Hepatocyte (in vitro differentiated cells): ENCODE measurements around the gene SPNS2. TPM values are rescaled to one million over a fixed set of nuclear protein-coding genes. Genes with fewer than 3 reads are reported as not detected.
A peak's percentile ranks its signal among the peaks of the same experiment; 100 is the strongest.

Source experiments
- DNase-seq: peaks from one replicate; pipeline ENCODE4 v3.0.0-alpha.2; 2016; ENCODE audit warnings: low spot score
- H2AFZ ChIP-seq: fragments of 200-600 bp; sonication (generic); 2 replicates; pipeline ENCODE4 v1.6.0; 2016; ENCODE audit warnings: antibody characterized with exemption, mild to moderate bottlenecking
- H3K27ac ChIP-seq: fragments of 200-600 bp; sonication (generic); 2 replicates; pipeline ENCODE4 v1.5.1; 2016; ENCODE audit warnings: mild to moderate bottlenecking
- H3K27me3 ChIP-seq: fragments of 200-600 bp; sonication (generic); 2 replicates; pipeline ENCODE4 v1.6.1; 2016
- H3K36me3 ChIP-seq: fragments of 200-600 bp; sonication (generic); replicated peaks from 2 replicates; pipeline ENCODE4 v1.5.1; 2016; ENCODE audit warnings: low read depth; ENCODE audit not compliant: insufficient read depth
- H3K4me1 ChIP-seq: fragments of 200-600 bp; sonication (generic); 2 replicates; pipeline ENCODE4 v1.5.1; 2016; ENCODE audit warnings: mild to moderate bottlenecking, moderate library complexity; ENCODE audit not compliant: insufficient read depth
- H3K4me2 ChIP-seq: fragments of 200-600 bp; sonication (generic); 2 replicates; pipeline ENCODE4 v1.6.0; 2016
- H3K4me3 ChIP-seq: fragments of 200-600 bp; sonication (generic); 2 replicates; pipeline ENCODE4 v1.5.1; 2016; ENCODE audit warnings: mild to moderate bottlenecking
- H3K79me2 ChIP-seq: fragments of 200-600 bp; sonication (generic); 2 replicates; pipeline ENCODE4 v1.6.0; 2017; ENCODE audit warnings: mild to moderate bottlenecking
- H3K9me2 ChIP-seq: fragments of 200-600 bp; sonication (generic); replicated peaks from 2 replicates; pipeline ENCODE4 v1.6.0; 2017; ENCODE audit warnings: mild to moderate bottlenecking; ENCODE audit not compliant: insufficient read depth
- H3K9me3 ChIP-seq: fragments of 200-600 bp; sonication (generic); 2 replicates; pipeline ENCODE4 v1.5.1; 2016; ENCODE audit warnings: low read depth, mild to moderate bottlenecking
- H4K20me1 ChIP-seq: fragments of 200-600 bp; sonication (generic); 2 replicates; pipeline ENCODE4 v1.6.0; 2016; ENCODE audit warnings: mild to moderate bottlenecking; ENCODE audit not compliant: insufficient read depth, poor library complexity, severe bottlenecking
- CTCF ChIP-seq: fragments of 200-600 bp; sonication (generic); IDR thresholded peaks from 2 replicates; pipeline ENCODE4 v1.5.1; 2016; ENCODE audit warnings: antibody characterized with exemption, mild to moderate bottlenecking; ENCODE audit not compliant: poor library complexity
- EZH2 ChIP-seq: fragments of 200-600 bp; sonication (generic); IDR thresholded peaks from 2 replicates; pipeline ENCODE4 v1.6.1; 2016; ENCODE audit warnings: antibody characterized with exemption, mild to moderate bottlenecking, borderline replicate concordance
- EZH2phosphoT487 ChIP-seq: fragments of 200-600 bp; sonication (generic); IDR thresholded peaks from one replicate; pipeline ENCODE4 v1.6.1; 2018; ENCODE audit warnings: antibody characterized with exemption, mild to moderate bottlenecking, low read depth, moderate library complexity; ENCODE audit not compliant: unreplicated experiment, severe bottlenecking
- WGBS: methylation state at CpG from one replicate; pipeline ENCODE4 v1.1.6; 2016; ENCODE audit warnings: low lambda C conversion rate; ENCODE audit errors: missing lambda C conversion rate; 5-methylcytosine and 5-hydroxymethylcytosine counted together
- polyA plus RNA-seq: library from polyadenylated mRNA; unstranded; fragments of >200 nt; fragmentation: Nextera tagmentation; extraction: Ambion mirVana; gene quantifications from 2 replicates; pipeline ENCODE4 v1.2.1, GENCODE V29; 2016
- total RNA-seq: library from RNA; depleted of rRNA; stranded (reverse); fragments of >200 nt; gene quantifications from 2 replicates; pipeline ENCODE4 v1.2.3, GENCODE V29; 2014

Gene SPNS2
- total and polyA plus RNA-seq, 2 experiments from 2014 or later: 5.6 to 10.3 TPM

GRCh38 chr17:4534515-4534914 is 35.8 kb downstream of the SPNS2 start:
- Histone ChIP-seq H3K9me3 (no peaks in the 10 kb centered on the region), H3K27me3 (no peaks in the 10 kb centered on the region), H4K20me1 (no peaks in the 10 kb centered on the region), H3K9me2 (no peaks in the 10 kb centered on the region), H3K27ac (no peak overlapping the region), H3K79me2 (no peaks in the 10 kb centered on the region), H2AFZ (no peak overlapping the region), H3K4me1 (peaks cover 10% of the 10 kb centered on the region), H3K4me3 (no peak overlapping the region), H3K36me3 (no peaks in the 10 kb centered on the region), H3K4me2 (no peak overlapping the region)
- no peak for DNase-seq
- TF ChIP-seq CTCF: no peak
- TF ChIP-seq EZH2phosphoT487: no peak
- TF ChIP-seq EZH2: no peak
- WGBS: 83% methylated on average over 17 of the region's 17 CpGs

- Histone ChIP-seq H3K27ac (no peak overlapping the region), H3K79me2 (no peaks in the 10 kb centered on the region)
- DNase-seq: no peak
Measured at GRCh38 chr17:4534928-4535666, 36.4 kb downstream of the SPNS2 start.

GRCh38 chr17:4535667-4536258 is 37.1 kb downstream of the SPNS2 start:
- Histone ChIP-seq H3K4me3 (no peak overlapping the region), H3K27ac (no peak overlapping the region), H3K4me2 (peak overlapping the region; percentile 53), H4K20me1 (no peaks in the 10 kb centered on the region), H3K9me2 (no peaks in the 10 kb centered on the region), H3K27me3 (no peaks in the 10 kb centered on the region), H3K9me3 (no peaks in the 10 kb centered on the region), H3K36me3 (no peaks in the 10 kb centered on the region), H3K4me1 (peaks cover 10% of the 10 kb centered on the region), H2AFZ (no peak overlapping the region), H3K79me2 (no peaks in the 10 kb centered on the region)
- WGBS: 81% methylated on average over 12 of the region's 19 CpGs
- TF ChIP-seq EZH2 (no peak), EZH2phosphoT487 (no peak), CTCF (no peak)
- DNase-seq: no peak

More at GRCh38 chr17:4534928-4535666, 36.4 kb downstream of the SPNS2 start:
- Histone ChIP-seq H3K27me3 (no peaks in the 10 kb centered on the region), H3K4me1 (peaks cover 10% of the 10 kb centered on the region), H2AFZ (no peak overlapping the region), H3K9me3 (no peaks in the 10 kb centered on the region), H3K4me3 (no peak overlapping the region), H3K4me2 (no peak overlapping the region), H3K36me3 (no peaks in the 10 kb centered on the region), H4K20me1 (no peaks in the 10 kb centered on the region), H3K9me2 (no peaks in the 10 kb centered on the region)
- 92% methylated on average over 23 of the region's 27 CpGs for WGBS
- TF ChIP-seq EZH2phosphoT487 (no peak), EZH2 (no peak), CTCF (no peak)
